Vagina (tissue), 2 donors: ENCODE data around the gene HAAO. TPM values are rescaled to one million over a fixed set of nuclear protein-coding genes. Genes with fewer than 3 reads are reported as not detected.

ENCODE experiments used
- DNase-seq, 2 donors: peaks; one replicate each; pipeline ENCODE4 v3.0.0-alpha.2; 2017; ENCODE audit errors: extremely low spot score in 2 of 2
- H3K27ac ChIP-seq: fragments of 200-600 bp; sonication (generic); one replicate; pipeline ENCODE4 v1.5.1; 2019
- H3K27me3 ChIP-seq: fragments of 200-600 bp; sonication (generic); one replicate; pipeline ENCODE4 v1.5.1; 2019
- H3K36me3 ChIP-seq, 2 donors: fragments of 200-600 bp; sonication (generic); one replicate each; pipeline ENCODE4 v1.5.1; 2017 to 2019
- H3K4me1 ChIP-seq: fragments of 200-600 bp; sonication (generic); one replicate; pipeline ENCODE4 v1.5.1; 2019
- H3K4me3 ChIP-seq, 2 donors: fragments of 200-600 bp; sonication (generic); 1 replicate in 1 of 2; 2 replicates in 1 of 2; pipeline ENCODE4 v1.5.1; 2016 to 2019
- H3K9me3 ChIP-seq: fragments of 200-600 bp; sonication (generic); one replicate; pipeline ENCODE4 v1.5.1; 2019
- POLR2A ChIP-seq, 2 donors: fragments of 450-650 bp; IDR thresholded peaks; one replicate each; pipeline ENCODE4 v1.6.1; 2017; ENCODE audit warnings: antibody characterized with exemption in 2 of 2, mild to moderate bottlenecking in 2 of 2, moderate library complexity in 2 of 2
- POLR2AphosphoS5 ChIP-seq, 2 donors: sonication (generic); formaldehyde crosslinking; IDR thresholded peaks; one replicate each; pipeline ENCODE4 v1.9.0; 2017; ENCODE audit warnings: antibody characterized with exemption in 2 of 2, mild to moderate bottlenecking in 2 of 2, low read depth in 1 of 2; ENCODE audit not compliant: insufficient read depth in 1 of 2
- intact Hi-C: fragments of 100-400 bp; cut with DNase I; formaldehyde crosslinking; loops from one replicate; pipeline ENCODE4 v1.15.1; 2023
- total RNA-seq: library from RNA; depleted of rRNA; stranded (reverse); fragments of >200 nt; gene quantifications from one replicate; pipeline ENCODE4 v1.2.3, GENCODE V29; 2016
- TF ChIP-seq, protein P1 (sequence below), 3 experiments: fragments of 450-650 bp in 2 of 3; fragments of 200-600 bp in 1 of 3; sonication (generic) in 1 of 3; IDR thresholded peaks; one replicate each; pipeline ENCODE4 v1.5.1; 2017 to 2019; ENCODE audit warnings: antibody characterized with exemption in 3 of 3, mild to moderate bottlenecking in 2 of 3, moderate library complexity in 2 of 3

HAAO gene
- total RNA-seq, 1 donor from 2014 or later = 5.9 TPM

DNA sequence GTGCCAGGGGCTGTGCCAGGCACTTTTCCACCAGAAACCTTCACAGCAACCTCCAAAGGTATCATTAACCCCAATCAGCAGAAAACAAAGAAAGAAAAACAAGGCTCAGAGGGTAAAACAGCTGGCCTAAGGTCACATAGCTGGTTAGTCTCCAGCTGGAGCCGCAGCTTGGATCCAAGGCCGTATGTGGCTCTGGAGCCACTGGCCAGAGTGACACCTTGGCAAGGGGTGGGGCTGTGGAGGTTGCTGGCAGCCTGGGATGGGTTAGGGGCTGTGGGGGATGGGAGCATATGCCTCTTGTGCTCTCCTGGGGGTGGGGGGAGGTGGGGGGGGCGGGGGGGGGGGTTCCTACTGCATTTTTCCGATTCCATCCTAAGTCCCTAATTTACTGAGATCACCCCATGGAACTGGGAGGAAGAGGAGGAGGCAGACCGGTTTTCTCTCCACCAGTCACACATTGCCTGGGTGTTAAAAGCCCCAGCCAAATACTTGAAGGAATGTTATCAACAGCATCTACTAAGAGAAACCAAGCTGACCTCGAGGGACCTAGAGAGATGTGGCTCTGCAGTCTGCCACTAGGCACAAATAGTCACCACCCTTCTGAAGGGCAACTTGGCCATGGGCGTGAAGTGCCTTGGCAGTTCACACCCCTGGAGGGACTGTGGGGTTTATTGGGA, 8.0 kb downstream of the HAAO start:
- no peaks in the 10 kb centered on the region for H3K9me3 ChIP-seq
- intact Hi-C loops = no loop called here
- no peak for DNase-seq
- no peaks in the 10 kb centered on the region for H3K4me1 ChIP-seq
- TF ChIP-seq, protein P1, sequence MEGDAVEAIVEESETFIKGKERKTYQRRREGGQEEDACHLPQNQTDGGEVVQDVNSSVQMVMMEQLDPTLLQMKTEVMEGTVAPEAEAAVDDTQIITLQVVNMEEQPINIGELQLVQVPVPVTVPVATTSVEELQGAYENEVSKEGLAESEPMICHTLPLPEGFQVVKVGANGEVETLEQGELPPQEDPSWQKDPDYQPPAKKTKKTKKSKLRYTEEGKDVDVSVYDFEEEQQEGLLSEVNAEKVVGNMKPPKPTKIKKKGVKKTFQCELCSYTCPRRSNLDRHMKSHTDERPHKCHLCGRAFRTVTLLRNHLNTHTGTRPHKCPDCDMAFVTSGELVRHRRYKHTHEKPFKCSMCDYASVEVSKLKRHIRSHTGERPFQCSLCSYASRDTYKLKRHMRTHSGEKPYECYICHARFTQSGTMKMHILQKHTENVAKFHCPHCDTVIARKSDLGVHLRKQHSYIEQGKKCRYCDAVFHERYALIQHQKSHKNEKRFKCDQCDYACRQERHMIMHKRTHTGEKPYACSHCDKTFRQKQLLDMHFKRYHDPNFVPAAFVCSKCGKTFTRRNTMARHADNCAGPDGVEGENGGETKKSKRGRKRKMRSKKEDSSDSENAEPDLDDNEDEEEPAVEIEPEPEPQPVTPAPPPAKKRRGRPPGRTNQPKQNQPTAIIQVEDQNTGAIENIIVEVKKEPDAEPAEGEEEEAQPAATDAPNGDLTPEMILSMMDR (IDR thresholded peaks at IDR 0.05) = no peak
- TF ChIP-seq POLR2A (IDR thresholded peaks at IDR 0.05) (no peak), POLR2AphosphoS5 (IDR thresholded peaks at IDR 0.05; ENCODE audit: insufficient read depth in 1 of 2, low read depth in 1 of 2) (no peak)
- no peaks in the 10 kb centered on the region for H3K27me3 ChIP-seq
- H3K4me3 ChIP-seq = no peak overlapping the region
- H3K36me3 ChIP-seq = no peaks in the 10 kb centered on the region
- H3K27ac ChIP-seq = no peak overlapping the region

DNA sequence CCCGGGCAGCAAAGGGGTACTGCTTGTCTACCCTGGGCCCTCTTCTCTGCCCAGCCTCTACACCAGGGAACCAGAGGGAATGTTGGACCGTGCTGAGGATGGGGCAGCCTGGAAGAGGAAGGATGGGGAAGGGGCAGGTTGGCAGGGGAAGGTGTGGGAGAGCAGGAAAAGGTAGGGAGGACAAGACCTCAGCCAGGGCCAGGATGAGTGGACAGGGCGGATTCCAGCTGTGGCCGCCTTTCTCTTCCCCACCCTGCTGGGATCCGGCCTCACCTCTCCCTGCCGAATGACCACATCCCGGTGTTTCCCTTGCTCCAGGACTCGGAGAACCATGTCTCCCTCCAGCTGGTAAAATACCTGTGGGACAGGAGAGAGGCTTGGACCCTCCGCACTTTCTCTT, 8.9 kb downstream of the HAAO start:
- TF ChIP-seq, protein P1 (IDR thresholded peaks at IDR 0.05) = no peak
- TF ChIP-seq POLR2AphosphoS5 (IDR thresholded peaks at IDR 0.05; ENCODE audit: insufficient read depth in 1 of 2, low read depth in 1 of 2) (no peak), POLR2A (IDR thresholded peaks at IDR 0.05) (no peak)
- H3K9me3 ChIP-seq = no peaks in the 10 kb centered on the region
- intact Hi-C loops = no loop called here
- H3K4me1 ChIP-seq = no peaks in the 10 kb centered on the region
- no peak overlapping the region for H3K4me3 ChIP-seq
- H3K27ac ChIP-seq = no peak overlapping the region
- H3K27me3 ChIP-seq = no peaks in the 10 kb centered on the region
- no peaks in the 10 kb centered on the region for H3K36me3 ChIP-seq
- DNase-seq = no peak

DNA sequence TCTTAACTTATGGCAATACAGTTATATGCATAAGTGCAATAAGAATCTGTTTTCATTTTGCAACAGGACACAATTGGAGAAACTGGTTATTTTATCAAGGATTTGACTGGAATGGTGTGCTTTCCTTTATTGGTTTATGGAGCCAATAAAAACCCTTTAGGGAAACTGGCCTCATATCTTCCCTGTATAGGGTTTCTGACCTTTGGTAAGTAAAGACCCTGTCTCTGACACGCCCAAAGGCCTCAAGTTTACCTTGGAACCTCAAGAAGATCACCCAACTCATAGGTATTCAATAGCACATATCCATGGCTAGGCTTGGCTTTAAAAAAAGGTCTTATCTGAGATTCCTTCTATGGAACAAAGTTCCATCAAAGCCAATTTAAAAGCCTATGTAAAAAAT, 11.2 kb downstream of the HAAO start:
- intact Hi-C loops = no loop called here
- H3K27me3 ChIP-seq = no peaks in the 10 kb centered on the region
- TF ChIP-seq, protein P1 (IDR thresholded peaks at IDR 0.05) = no peak
- TF ChIP-seq POLR2AphosphoS5 (IDR thresholded peaks at IDR 0.05; ENCODE audit: insufficient read depth in 1 of 2, low read depth in 1 of 2) (no peak), POLR2A (IDR thresholded peaks at IDR 0.05) (no peak)
- H3K36me3 ChIP-seq = no peaks in the 10 kb centered on the region
- no peaks in the 10 kb centered on the region for H3K9me3 ChIP-seq
- H3K27ac ChIP-seq = no peak overlapping the region
- H3K4me1 ChIP-seq = no peaks in the 10 kb centered on the region
- DNase-seq = no peak
- H3K4me3 ChIP-seq = no peak overlapping the region

DNA sequence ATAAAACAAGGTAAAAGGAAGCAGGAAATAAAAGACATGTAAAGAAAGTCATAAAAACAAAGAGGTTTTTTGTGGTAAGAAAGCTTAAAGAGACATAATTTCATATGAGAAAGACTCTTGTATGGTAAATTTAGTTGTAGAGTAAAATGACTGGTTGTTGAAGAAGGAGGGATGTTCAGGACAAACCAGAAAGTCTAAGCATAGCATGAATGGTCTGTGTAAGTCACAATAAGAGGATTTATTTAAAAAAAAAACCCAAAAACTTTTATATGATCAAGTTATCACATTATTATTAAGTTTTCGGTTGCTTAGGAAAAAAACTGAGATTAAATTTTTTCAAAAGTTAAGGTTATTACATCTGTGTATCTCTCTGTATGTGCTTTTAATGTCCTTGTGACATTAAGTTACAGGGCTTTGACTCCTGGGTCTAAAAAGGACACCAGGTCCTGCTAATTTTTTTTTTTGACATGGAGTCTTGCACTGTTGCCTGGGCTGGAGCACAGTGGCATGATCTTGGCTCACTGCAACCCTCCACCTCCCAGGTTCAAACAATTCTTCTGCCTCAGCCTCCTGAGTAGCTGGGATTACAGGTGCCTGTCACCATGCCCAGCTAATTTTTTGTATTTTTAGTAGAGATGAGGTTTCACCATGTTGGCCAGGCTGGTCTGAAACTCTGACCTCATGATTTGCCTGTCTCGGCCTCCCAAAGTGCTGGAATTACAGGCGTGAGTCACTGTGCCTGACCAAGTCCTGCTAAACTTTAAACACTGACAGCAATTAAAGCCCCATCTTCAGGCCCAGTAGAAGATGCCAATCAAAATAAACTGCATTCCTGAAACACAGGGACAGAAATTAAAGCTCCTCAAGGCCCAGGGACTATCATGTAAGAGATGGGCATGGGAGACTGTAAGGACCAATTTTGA, 14.2 kb downstream of the HAAO start:
- no peaks in the 10 kb centered on the region for H3K9me3 ChIP-seq
- H3K27ac ChIP-seq = no peak overlapping the region
- TF ChIP-seq, protein P1 (IDR thresholded peaks at IDR 0.05) = no peak
- TF ChIP-seq POLR2A (IDR thresholded peaks at IDR 0.05) (no peak), POLR2AphosphoS5 (IDR thresholded peaks at IDR 0.05; ENCODE audit: insufficient read depth in 1 of 2, low read depth in 1 of 2) (no peak)
- no peak overlapping the region for H3K4me3 ChIP-seq
- intact Hi-C loops = no loop called here
- DNase-seq = no peak
- H3K36me3 ChIP-seq = no peaks in the 10 kb centered on the region
- H3K27me3 ChIP-seq = no peaks in the 10 kb centered on the region
- H3K4me1 ChIP-seq = no peaks in the 10 kb centered on the region

DNA sequence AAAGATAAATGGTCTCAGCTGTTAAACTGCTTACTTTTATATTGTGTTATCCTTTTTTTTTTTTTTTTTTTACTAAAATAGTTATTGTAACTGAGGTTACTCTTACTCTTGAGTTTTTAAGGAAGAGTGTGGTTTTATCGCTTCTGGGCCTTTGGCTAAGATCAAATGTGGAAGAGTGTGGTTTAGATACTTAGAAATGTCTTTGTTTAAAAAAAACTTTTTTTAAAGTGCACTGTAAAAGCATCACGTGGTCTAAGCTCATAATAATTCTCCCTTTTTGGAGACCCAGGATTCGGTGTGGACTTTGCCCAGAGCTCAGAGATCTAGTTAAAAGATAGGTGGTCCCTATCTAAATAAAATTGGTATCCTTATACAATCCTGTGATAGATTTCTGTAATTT, 16.6 kb downstream of the HAAO start:
- H3K4me1 ChIP-seq = no peaks in the 10 kb centered on the region
- no peaks in the 10 kb centered on the region for H3K27me3 ChIP-seq
- H3K36me3 ChIP-seq = no peaks in the 10 kb centered on the region
- no peaks in the 10 kb centered on the region for H3K9me3 ChIP-seq
- DNase-seq = no peak
- TF ChIP-seq, protein P1 (IDR thresholded peaks at IDR 0.05) = no peak
- TF ChIP-seq POLR2A (IDR thresholded peaks at IDR 0.05) (no peak), POLR2AphosphoS5 (IDR thresholded peaks at IDR 0.05; ENCODE audit: insufficient read depth in 1 of 2, low read depth in 1 of 2) (no peak)
- intact Hi-C loops = no loop called here
- H3K4me3 ChIP-seq = no peak overlapping the region
- no peak overlapping the region for H3K27ac ChIP-seq
